IPS-18a (cell line): ENCODE data around the gene NHSL1.

ENCODE experiments used
- H3K27ac ChIP-seq: one replicate; pipeline ENCODE4 v1.5.1; 2013; ENCODE audit warnings: low read length
- H3K27me3 ChIP-seq: one replicate; pipeline ENCODE4 v1.6.1; 2013; ENCODE audit warnings: mild to moderate bottlenecking, low read length; ENCODE audit not compliant: control insufficient read depth, insufficient read depth
- H3K36me3 ChIP-seq: one replicate; pipeline ENCODE4 v1.6.1; 2013; ENCODE audit warnings: low read depth, low read length; ENCODE audit not compliant: control insufficient read depth
- H3K4me1 ChIP-seq: one replicate; pipeline ENCODE4 v1.6.1; 2013; ENCODE audit warnings: low read depth, low read length; ENCODE audit not compliant: control insufficient read depth
- H3K4me3 ChIP-seq: one replicate; pipeline ENCODE4 v1.5.1; 2013; ENCODE audit warnings: low read length
- H3K9ac ChIP-seq: one replicate; pipeline ENCODE4 v1.6.1; 2013; ENCODE audit warnings: mild to moderate bottlenecking, low read length, moderate library complexity
- H3K9me3 ChIP-seq: one replicate; pipeline ENCODE4 v1.6.1; 2013; ENCODE audit warnings: low read depth, low read length; ENCODE audit not compliant: control insufficient read depth

NHSL1 gene

DNA sequence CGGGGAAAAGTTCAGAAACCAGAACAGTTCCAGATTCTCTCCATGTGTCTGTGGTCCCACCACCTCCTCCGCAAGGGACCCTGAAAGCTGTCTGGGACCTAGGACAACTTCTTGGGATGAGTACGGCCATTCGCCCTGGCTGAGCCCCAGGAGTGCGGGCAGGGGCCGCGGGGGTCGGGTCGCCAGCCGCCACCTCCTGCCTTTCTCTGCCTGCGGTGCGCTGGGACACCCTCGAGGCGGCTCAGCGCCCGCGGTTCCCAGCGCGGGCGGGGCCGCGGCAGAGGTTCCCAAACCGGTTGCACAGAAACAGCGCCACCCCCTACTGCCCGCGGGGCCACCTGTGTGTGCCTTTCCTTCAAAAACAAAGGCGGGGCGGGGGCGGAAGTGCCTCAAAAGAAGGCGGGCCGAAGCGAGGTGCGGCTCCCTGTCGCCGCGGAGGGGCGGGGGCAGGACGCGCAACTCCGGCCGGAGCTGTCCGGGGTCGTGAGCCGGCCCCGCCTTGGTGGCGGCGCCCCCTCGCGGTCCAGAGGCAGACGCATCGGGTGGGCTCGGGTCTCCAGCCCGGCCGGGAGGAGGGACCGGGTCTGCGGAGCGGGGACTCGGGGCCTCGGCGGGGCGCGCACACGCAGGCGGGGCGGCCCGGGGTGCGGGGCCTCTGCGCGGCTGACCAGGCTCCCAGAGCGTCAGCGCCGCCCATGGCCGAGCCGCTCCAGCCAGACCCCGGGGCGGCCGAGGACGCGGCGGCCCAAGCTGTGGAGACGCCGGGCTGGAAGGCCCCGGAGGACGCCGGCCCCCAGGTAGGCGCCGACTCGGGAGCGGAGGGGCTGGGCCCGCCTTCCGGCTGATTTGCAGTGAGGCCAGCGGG is 95.3 kb downstream of the NHSL1 start, which contains the start of gene HEBP2:
HEBP2 (plus strand) TSS at position 423 of the 865 bp plus-strand sequence; CDS start at position 696, 273 bp downstream.
- Histone ChIP-seq H3K27ac (peak within 1 kb of the TSS; percentile 52), H3K9me3 (no peaks in the 10 kb centered on the region)

DNA sequence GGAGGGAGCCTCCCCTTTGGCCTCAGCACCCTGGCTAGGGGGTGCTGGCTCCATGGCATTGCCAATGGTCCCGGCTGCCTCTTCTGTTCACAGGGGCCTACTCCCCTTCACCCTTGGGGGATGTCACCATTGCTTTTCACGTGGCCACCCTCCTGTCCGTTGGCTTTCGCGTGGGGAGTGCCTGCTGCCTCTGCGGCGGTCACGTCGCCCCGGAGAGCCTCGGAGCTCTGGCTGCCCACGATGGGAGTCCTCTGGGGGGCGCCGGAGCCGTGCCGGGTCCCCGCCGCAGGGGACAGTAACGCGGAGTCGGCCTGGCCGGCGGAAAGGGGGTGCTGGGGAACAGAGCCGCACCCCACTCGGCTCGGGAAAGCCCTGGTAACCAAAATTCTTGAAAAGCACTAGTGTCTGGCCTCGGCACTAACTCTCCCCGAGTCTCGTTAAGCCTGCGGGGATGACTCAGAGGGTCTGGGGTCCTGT is 95.9 kb downstream of the NHSL1 start:
- H3K4me1 ChIP-seq: no peaks in the 10 kb centered on the region
- peak overlapping the region; percentile 72 for H3K4me3 ChIP-seq
- H3K27ac ChIP-seq: peak overlapping the region; percentile 52
- no peaks in the 10 kb centered on the region for H3K9me3 ChIP-seq
- H3K9ac ChIP-seq: peak overlapping the region; percentile 78
- no peaks in the 10 kb centered on the region for H3K27me3 ChIP-seq
- H3K36me3 ChIP-seq: peaks cover 20% of the 10 kb centered on the region

More for the DNA sequence above, 95.3 kb downstream of the NHSL1 start, which contains the start of gene HEBP2:
- Histone ChIP-seq H3K36me3 (peaks cover 26% of the 10 kb centered on the region), H3K4me3 (peak within 1 kb of the TSS; percentile 72), H3K9ac (peak within 1 kb of the TSS; percentile 78), H3K27me3 (no peaks in the 10 kb centered on the region), H3K4me1 (no peaks in the 10 kb centered on the region)

DNA sequence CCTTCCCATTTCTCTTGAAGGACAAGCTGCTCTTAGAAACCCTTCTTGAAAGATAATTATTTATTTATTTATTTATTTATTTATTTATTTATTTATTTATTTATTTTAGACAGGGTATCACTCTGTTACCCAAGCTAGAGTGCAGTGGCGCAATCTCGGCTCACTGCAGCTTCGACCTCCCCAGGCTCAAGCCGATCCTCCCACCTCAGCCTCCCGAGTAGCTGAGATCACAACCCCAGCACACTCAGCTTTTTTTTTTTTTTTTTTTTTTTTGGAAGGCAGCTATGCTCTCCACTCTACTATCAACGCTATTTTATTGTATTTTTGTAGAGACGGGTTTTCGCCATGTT is 96.5 kb downstream of the NHSL1 start:
- Histone ChIP-seq H3K9me3 (no peaks in the 10 kb centered on the region), H3K4me1 (no peaks in the 10 kb centered on the region), H3K4me3 (peak overlapping the region; percentile 72), H3K27me3 (no peaks in the 10 kb centered on the region), H3K36me3 (peaks cover 16% of the 10 kb centered on the region), H3K9ac (peak overlapping the region; percentile 78), H3K27ac (no peak overlapping the region)

DNA sequence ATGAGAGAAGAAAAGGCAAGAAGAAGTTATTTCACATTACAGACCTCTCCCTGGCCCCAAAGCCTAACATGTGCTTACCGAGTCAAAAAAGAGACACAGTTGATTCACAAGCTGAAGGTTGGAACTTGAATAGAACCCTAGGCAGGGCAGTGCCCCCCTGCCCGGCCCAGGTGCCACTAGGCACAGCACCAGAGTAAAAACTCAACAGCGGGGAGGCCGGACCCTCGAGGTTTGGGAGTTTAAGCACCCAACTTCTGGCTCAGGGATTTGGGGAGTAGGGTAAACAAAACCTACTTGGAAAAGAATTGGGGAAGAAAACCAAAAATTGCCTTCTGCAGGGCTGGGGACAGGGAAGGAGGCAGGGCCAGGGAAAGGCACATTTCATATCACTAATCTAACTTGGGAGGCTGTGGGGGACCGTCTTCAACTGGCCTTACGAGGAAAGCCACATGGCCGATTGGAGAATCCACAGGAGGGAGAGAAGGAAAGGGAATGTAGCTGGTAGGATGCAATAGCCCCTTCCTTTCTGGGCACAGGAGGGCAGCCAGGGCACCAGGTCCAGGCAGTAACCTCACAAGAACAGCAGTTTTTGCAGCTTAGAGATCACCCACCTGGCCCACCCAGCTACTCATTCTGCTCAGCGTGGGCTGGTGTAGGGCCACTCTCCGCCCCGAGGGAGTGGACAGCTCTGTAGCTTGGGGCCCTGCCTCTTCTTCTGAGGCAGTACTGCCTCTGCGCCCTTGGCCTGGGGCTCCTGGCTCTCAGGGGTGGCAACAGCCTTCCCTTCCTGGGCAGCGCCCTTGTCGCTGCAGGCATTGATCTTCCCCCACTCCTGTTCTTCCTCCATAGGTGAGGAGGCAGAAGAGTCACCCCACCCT is 97.1 kb downstream of the NHSL1 start:
- Histone ChIP-seq H3K27ac (no peak overlapping the region), H3K27me3 (no peaks in the 10 kb centered on the region), H3K36me3 (peaks cover 10% of the 10 kb centered on the region), H3K4me1 (no peaks in the 10 kb centered on the region), H3K4me3 (no peak overlapping the region), H3K9me3 (no peaks in the 10 kb centered on the region), H3K9ac (no peak overlapping the region)

DNA sequence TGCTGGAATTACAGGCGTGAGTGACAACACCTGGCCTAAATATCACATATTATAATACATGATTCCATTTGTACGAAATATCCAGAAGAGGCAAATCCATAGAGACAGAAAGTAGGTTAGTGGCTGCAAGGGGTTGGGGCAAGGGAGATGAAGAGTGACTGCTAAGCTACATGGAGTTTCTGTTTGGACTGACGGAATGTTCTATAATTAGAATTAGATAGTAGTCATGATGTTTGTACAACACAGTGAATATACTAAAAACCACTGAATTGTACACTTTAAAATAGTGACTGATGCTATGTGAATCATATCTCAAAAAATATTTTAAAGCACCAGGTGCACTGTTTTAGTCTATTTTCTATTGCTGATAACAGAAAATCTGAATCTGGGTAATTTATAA is 99.0 kb downstream of the NHSL1 start:
- no peaks in the 10 kb centered on the region for H3K4me1 ChIP-seq
- no peak overlapping the region for H3K27ac ChIP-seq
- H3K4me3 ChIP-seq: no peak overlapping the region
- H3K9ac ChIP-seq: no peak overlapping the region
- no peaks in the 10 kb centered on the region for H3K36me3 ChIP-seq
- H3K27me3 ChIP-seq: no peaks in the 10 kb centered on the region
- H3K9me3 ChIP-seq: no peaks in the 10 kb centered on the region

DNA sequence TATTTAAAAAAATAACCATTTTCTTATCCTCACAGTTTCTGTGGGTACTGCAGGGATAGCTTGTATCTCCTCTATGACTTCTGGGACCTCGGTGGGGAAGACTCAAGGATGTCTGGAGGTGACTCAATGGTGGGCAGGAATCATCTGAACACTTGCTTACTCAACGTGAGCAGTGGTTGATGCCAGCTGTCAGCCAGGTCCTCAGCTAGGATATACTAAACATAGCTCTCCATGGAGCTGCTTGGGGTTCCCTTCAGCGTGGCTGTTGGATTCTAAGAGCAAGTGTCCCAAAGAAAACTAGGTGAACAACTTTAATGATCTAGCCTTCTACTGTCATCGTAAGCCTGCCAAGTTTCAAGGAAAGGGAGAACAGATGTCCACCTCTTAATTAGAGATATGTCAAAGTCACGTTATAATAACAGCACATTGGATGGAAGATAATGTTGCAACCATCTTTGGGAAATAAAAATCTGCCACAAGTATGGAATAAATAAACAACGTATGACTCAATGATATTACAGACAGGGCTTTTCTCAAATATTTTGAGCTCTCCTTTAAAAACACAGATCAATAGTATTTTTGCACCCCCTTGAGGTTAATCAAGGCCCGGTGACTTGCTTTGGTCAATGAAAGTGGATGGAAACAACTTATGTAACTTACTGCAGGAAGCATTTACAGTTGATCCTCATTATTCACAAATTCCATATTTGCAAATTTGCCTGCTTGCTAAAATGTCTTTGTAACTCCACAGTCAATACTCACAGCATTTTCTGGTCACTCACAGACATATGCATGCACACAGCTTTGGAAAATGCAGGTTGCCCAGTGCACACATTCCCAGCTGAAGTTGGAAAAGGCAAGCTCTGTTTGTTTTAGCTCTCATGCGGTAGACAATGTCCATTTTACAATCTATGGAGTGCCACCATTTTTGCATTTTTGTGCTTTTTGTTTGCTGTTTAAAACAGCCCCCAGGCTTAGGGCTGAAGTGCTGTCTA is 101.9 kb downstream of the NHSL1 start:
- Histone ChIP-seq H3K9me3 (no peaks in the 10 kb centered on the region), H3K27ac (no peak overlapping the region), H3K27me3 (no peaks in the 10 kb centered on the region), H3K4me1 (no peaks in the 10 kb centered on the region), H3K4me3 (no peak overlapping the region), H3K9ac (no peak overlapping the region), H3K36me3 (no peaks in the 10 kb centered on the region)

DNA sequence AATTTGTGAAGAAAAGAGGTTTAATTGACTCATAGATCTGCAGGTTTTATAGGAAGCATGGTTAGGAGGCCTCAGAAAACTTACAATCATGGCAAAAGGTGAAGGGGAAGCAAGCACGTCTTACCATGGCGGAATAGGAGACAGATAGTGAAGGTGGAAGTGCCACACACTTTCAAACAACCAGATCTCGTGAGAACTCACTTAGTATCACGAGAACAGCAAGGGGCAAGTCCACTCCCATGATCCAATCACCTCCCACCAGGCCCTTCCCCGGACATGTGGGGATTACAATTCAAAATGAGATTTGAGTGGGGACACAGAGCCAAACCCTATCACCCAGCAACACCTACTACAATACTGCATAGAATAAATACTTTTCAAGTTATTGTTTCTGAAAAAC is 102.6 kb downstream of the NHSL1 start:
- no peak overlapping the region for H3K9ac ChIP-seq
- H3K9me3 ChIP-seq: no peaks in the 10 kb centered on the region
- H3K4me3 ChIP-seq: no peak overlapping the region
- H3K27me3 ChIP-seq: no peaks in the 10 kb centered on the region
- no peaks in the 10 kb centered on the region for H3K36me3 ChIP-seq
- H3K27ac ChIP-seq: no peak overlapping the region
- H3K4me1 ChIP-seq: no peaks in the 10 kb centered on the region

DNA sequence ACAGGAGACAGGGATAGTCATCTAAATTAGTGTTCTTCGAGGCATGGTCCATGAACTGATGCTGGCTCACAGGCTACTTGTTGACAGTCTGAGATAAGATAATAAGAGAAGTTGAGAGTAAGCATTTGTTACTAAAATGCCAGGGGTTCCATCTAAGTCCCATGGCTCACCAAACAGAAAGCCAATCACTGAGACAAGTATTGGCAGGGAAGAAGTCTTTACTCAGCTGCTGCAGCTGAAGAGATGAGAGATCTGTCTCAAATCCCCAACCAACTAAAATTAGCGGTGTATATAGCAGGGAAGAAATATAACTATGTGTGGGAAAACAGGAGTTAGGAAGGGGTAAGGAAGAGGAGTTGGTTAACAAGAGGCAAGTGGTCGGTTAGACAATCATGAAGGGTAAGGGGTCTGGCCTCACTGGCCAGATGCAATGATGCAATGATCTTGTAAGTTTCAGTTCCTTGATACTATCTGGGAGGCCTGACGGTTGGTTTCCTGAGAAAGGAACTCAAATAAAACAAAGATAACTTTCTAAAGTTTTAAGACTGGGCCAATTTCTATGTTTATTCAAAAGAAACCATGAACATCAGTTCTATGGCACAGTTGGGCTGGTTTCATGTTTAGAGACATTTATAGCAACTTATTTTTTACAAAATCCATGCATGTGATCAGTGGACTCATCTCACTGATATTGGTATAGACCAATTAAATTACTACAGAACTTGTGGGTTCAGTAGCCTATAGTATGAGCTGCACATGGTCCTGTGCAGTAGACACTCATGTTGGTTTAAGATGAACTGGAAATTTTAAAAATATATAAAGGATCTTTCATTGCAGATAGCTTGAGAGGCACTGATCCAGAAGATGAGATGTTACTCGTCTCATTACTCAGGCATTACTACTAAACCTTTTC is 105.2 kb downstream of the NHSL1 start:
- Histone ChIP-seq H3K4me3 (no peak overlapping the region), H3K36me3 (no peaks in the 10 kb centered on the region), H3K27me3 (no peaks in the 10 kb centered on the region), H3K9me3 (no peaks in the 10 kb centered on the region), H3K4me1 (peaks cover 1% of the 10 kb centered on the region), H3K9ac (no peak overlapping the region), H3K27ac (no peak overlapping the region)

DNA sequence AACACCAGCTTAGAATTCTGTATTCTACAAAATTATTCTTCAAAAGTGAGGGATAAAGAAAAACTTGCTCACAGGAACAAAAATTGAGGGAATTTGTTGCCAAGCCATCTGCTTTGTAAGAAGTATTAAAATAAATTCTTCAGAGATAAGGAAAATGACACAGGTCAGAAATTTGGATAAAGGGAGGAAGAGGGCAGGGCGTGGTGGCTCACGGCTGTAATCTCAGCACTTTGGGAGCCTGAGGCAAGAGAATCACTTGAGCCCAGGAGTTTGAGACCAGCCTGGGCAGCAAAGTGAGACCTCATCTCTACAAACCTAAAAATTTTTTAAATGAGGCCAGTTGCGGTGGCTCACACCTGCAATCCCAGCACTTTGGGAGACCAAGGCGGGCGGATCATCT is 109.7 kb downstream of the NHSL1 start:
- Histone ChIP-seq H3K9me3 (no peaks in the 10 kb centered on the region), H3K4me1 (peaks cover 14% of the 10 kb centered on the region), H3K27ac (no peak overlapping the region), H3K4me3 (no peak overlapping the region), H3K9ac (no peak overlapping the region), H3K27me3 (no peaks in the 10 kb centered on the region), H3K36me3 (no peaks in the 10 kb centered on the region)
